ENCODE results near the gene CSTPP1.

DNA sequence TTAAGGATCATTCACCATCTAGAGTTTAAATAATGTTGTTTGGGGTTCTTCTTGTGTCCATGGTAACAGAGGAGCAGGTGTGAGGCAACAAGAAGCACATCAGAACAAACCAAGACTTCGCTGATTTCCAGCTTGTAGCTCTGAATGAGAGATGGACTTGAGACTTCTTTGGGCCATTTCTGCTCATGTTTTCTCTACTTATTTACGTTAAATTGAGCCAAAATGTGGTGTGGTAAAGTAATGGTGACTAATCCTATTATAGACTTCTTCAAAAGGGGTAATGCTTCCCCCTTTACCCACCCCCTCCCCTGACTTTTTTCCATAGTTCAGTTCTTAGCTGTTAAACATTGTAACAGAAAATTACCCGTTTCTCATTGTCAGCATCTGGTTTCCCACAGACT lies 65.2 kb downstream of the CSTPP1 start:
- TF ChIP-seq, protein P1, sequence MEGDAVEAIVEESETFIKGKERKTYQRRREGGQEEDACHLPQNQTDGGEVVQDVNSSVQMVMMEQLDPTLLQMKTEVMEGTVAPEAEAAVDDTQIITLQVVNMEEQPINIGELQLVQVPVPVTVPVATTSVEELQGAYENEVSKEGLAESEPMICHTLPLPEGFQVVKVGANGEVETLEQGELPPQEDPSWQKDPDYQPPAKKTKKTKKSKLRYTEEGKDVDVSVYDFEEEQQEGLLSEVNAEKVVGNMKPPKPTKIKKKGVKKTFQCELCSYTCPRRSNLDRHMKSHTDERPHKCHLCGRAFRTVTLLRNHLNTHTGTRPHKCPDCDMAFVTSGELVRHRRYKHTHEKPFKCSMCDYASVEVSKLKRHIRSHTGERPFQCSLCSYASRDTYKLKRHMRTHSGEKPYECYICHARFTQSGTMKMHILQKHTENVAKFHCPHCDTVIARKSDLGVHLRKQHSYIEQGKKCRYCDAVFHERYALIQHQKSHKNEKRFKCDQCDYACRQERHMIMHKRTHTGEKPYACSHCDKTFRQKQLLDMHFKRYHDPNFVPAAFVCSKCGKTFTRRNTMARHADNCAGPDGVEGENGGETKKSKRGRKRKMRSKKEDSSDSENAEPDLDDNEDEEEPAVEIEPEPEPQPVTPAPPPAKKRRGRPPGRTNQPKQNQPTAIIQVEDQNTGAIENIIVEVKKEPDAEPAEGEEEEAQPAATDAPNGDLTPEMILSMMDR (IDR thresholded peaks at IDR 0.05): no peak
- TF ChIP-seq POLR2A (IDR thresholded peaks at IDR 0.05): no peak

Measured in lower leg skin (tissue), 3 donors.